ENCODE data around the gene PICK1. TPM values are rescaled to one million over a fixed set of nuclear protein-coding genes. Genes with fewer than 3 reads are reported as not detected.

The PICK1 gene
- total RNA-seq, 1 donor from 2014 or later = 21.1 TPM

- Histone ChIP-seq H3K4me3 (no peak overlapping the region), H3K4me1 (peaks cover under 1% of the 10 kb centered on the region), H3K27me3 (ENCODE audit: low read depth) (no peaks in the 10 kb centered on the region), H3K27ac (replicated peaks) (no peak overlapping the region), H3K9me3 (replicated peaks) (no peaks in the 10 kb centered on the region), H3K36me3 (no peaks in the 10 kb centered on the region)
- intact Hi-C loops (cut with micrococcal nuclease) = no loop called here
- TF ChIP-seq CTCF (IDR thresholded peaks at IDR 0.05; ENCODE audit: borderline replicate concordance) = no peak
- DNase-seq = no peak
These were observed 46.4 kb downstream of the PICK1 start for GRCh38 chr22:38103641-38104040.

- Histone ChIP-seq H3K27me3 (ENCODE audit: low read depth) (no peaks in the 10 kb centered on the region), H3K9me3 (replicated peaks) (no peaks in the 10 kb centered on the region), H3K4me3 (no peak overlapping the region), H3K4me1 (no peaks in the 10 kb centered on the region), H3K27ac (replicated peaks) (no peak overlapping the region), H3K36me3 (no peaks in the 10 kb centered on the region)
- no peak for DNase-seq
- peak; percentile 44 for TF ChIP-seq CTCF (IDR thresholded peaks at IDR 0.05; ENCODE audit: borderline replicate concordance)
- intact Hi-C loops (cut with micrococcal nuclease) = no loop called here
These were observed 46.9 kb downstream of the PICK1 start for GRCh38 chr22:38104084-38104483.

GRCh38 chr22:38106814-38107578 lies 49.8 kb downstream of the PICK1 start:
- no peak for DNase-seq
- no peaks in the 10 kb centered on the region for H3K27me3 ChIP-seq (ENCODE audit: low read depth)
- H3K36me3 ChIP-seq = peaks cover 6% of the 10 kb centered on the region
- intact Hi-C loops (cut with micrococcal nuclease) = no loop called here
- no peak overlapping the region for H3K27ac ChIP-seq (replicated peaks)
- no peak overlapping the region for H3K4me3 ChIP-seq
- no peak for TF ChIP-seq CTCF (IDR thresholded peaks at IDR 0.05; ENCODE audit: borderline replicate concordance)
- no peaks in the 10 kb centered on the region for H3K9me3 ChIP-seq (replicated peaks)
- H3K4me1 ChIP-seq = no peaks in the 10 kb centered on the region

GRCh38 chr22:38107692-38108515 lies 50.7 kb downstream of the PICK1 start:
- no peak overlapping the region for H3K4me3 ChIP-seq
- no peaks in the 10 kb centered on the region for H3K27me3 ChIP-seq (ENCODE audit: low read depth)
- no peaks in the 10 kb centered on the region for H3K4me1 ChIP-seq
- no peak for DNase-seq
- TF ChIP-seq CTCF (IDR thresholded peaks at IDR 0.05; ENCODE audit: borderline replicate concordance) = no peak
- H3K36me3 ChIP-seq = peaks cover 10% of the 10 kb centered on the region
- intact Hi-C loops (cut with micrococcal nuclease) = no loop called here
- H3K27ac ChIP-seq (replicated peaks) = no peak overlapping the region
- no peaks in the 10 kb centered on the region for H3K9me3 ChIP-seq (replicated peaks)

- intact Hi-C loops (cut with micrococcal nuclease) = no loop called here
- no peak for DNase-seq
- H3K9me3 ChIP-seq (replicated peaks) = no peaks in the 10 kb centered on the region
These were observed 51.5 kb downstream of the PICK1 start for GRCh38 chr22:38108561-38109319.

More at GRCh38 chr22:38108561-38109319, 51.5 kb downstream of the PICK1 start:
- Histone ChIP-seq H3K36me3 (peaks cover 10% of the 10 kb centered on the region), H3K27ac (replicated peaks) (no peak overlapping the region), H3K27me3 (ENCODE audit: low read depth) (no peaks in the 10 kb centered on the region), H3K4me1 (no peaks in the 10 kb centered on the region), H3K4me3 (no peak overlapping the region)
- no peak for TF ChIP-seq CTCF (IDR thresholded peaks at IDR 0.05; ENCODE audit: borderline replicate concordance)

Measured in left ventricle myocardium inferior (tissue), 1 donor.